HG03378 (cell line): ENCODE data around the gene GALNTL6.
"Not testable (repeated sequence)": the region's sequence is repeated elsewhere in the genome, so short reads cannot be mapped to it uniquely, and the experiment has no call there.

Source experiments
- ATAC-seq: cut with Tn5 transposase; IDR thresholded peaks from one replicate; pipeline ENCODE4 v1.9.1; 2021; ENCODE audit warnings: mild to moderate bottlenecking, moderate library complexity; ENCODE audit not compliant: unreplicated experiment

The GALNTL6 gene

DNA sequence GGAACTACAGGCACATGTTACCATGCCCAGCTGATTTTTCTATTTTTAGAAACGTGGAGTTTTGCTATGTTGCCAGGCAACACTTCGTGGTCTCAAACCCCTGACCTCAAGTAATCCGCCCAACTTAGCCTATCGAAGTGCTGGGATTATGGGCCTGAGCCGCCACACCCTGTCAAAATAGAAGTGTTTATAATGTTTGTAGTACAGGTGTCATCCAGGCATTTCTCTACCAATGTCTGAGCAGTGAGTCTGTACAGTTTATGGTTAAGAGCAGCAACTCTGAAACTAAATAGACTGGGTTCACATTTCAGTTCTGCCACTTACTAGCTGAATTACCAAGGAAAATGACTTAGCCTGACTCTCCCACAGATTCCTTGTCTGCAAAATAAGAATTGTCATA, 895.0 kb downstream of the GALNTL6 start:
- no peak for ATAC-seq

- no peak for ATAC-seq
These were observed 896.2 kb downstream of the GALNTL6 start for GRCh38 chr4:172709376-172709775.

GRCh38 chr4:172716291-172716690, 903.1 kb downstream of the GALNTL6 start:
- no peak for ATAC-seq

- ATAC-seq, result no peak
These were observed 908.5 kb downstream of the GALNTL6 start for GRCh38 chr4:172721659-172722058.

DNA sequence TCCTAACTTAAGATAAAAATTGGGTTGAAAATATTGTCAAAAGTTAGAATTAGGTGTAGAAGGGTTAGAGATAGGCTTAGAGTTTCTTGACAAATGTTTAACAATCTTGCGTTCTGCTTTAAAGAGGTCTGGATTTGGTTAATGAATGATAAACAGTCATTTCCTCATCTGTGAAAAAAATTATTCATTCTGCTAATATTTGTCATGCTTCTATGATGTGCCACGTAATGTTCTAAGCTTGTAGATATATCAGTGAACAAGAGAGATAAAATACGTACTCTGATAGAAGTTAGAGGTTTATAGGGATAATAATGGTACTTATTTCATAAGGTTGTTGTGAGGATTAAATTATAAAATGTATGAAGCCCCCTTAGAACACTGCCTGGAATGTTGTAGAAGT, 912.4 kb downstream of the GALNTL6 start:
- ATAC-seq, result no peak

GRCh38 chr4:172726001-172726423, 912.8 kb downstream of the GALNTL6 start:
- ATAC-seq, result no peak

GRCh38 chr4:172727631-172728030, 914.4 kb downstream of the GALNTL6 start:
- no peak for ATAC-seq

DNA sequence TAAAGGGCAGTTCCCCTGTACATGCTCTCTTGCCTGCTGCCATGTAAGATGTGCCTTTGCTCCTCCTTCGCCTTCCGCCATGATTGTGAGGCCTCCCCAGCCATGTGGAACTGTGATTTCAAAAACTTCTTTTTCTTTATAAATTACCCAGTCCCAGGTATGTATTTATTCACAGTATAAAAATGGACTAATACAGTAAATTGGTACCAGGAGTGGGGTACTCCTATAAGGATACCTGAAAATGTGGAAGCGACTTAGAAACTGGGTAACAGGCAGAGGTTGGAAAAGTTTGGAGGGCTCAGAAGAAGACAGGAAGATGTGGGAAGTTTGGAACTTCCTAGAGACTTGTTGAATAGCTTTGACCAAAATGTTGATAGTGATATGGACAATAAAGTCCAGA, 920.4 kb downstream of the GALNTL6 start:
- not testable (repeated sequence) for ATAC-seq

DNA sequence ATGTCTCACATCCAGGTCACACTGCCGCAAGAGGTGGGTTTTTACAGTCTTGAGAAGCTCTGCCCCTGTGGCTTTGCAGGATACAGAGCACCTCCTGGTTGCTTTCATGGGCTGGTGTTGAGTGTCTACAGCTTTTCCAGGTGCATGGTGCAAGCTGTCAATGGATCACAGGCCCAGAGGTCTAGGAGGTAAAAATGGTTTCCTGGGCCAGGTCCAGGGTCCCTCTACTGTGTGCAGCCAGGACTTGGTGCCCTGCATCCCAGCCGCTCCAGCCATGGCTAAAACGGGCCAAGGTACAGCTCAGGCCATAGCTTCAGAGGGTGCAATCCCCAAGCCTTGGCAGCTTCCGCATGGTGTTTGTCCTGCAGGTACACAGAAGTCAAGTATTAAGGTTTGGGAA, 921.4 kb downstream of the GALNTL6 start:
- ATAC-seq, result no peak

GRCh38 chr4:172736046-172736445, 922.8 kb downstream of the GALNTL6 start:
- ATAC-seq, result no peak

- peak; percentile 98 for ATAC-seq
These were observed 927.2 kb downstream of the GALNTL6 start for GRCh38 chr4:172740434-172740833.

GRCh38 chr4:172750910-172751309, 937.7 kb downstream of the GALNTL6 start:
- peak; percentile 99 for ATAC-seq

GRCh38 chr4:172751550-172751949, 938.3 kb downstream of the GALNTL6 start:
- ATAC-seq, result no peak

- no peak for ATAC-seq
These were observed 945.6 kb downstream of the GALNTL6 start for GRCh38 chr4:172758586-172759340.

DNA sequence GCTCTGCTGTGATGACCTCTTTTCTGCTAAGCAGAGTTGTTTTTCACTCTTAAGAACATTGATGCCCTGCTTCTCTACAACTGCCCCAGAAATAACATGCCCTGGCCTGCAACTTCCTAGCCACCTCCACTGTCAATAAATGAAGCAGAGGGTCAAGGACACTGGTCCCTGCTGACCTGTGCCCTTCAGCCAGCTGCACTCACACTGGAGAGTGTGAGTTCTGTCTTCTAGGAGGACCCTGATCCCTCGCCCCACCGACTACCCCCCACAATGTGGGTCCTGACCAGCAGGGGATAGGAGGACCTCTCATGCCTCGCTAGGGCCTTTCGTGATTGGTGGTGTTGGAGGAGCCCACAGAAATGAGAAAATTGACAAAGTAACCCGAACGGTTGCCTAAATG, 947.3 kb downstream of the GALNTL6 start:
- ATAC-seq, result no peak

GRCh38 chr4:172762895-172763294, 949.7 kb downstream of the GALNTL6 start:
- ATAC-seq, result no peak

- no peak for ATAC-seq
These were observed 957.6 kb downstream of the GALNTL6 start for GRCh38 chr4:172770787-172771186.

DNA sequence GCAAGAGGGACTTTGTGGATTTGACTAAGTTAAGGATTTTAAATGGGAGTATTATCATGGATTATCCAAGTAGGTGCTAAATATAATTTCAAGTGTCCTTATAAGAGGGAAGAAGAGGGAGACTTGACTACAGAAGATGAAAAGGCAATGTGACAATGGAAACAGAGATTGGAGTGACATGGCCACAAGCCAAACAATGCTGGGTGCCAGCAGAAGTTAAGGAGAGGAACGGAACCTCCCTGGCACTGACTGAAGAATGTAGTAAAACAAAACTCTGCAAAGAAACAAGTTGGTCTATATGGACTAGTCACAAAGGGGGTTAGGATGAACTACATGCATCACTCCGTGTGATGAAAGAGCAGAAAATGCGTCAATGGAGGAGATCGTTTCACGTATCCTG, 959.6 kb downstream of the GALNTL6 start:
- no peak for ATAC-seq

DNA sequence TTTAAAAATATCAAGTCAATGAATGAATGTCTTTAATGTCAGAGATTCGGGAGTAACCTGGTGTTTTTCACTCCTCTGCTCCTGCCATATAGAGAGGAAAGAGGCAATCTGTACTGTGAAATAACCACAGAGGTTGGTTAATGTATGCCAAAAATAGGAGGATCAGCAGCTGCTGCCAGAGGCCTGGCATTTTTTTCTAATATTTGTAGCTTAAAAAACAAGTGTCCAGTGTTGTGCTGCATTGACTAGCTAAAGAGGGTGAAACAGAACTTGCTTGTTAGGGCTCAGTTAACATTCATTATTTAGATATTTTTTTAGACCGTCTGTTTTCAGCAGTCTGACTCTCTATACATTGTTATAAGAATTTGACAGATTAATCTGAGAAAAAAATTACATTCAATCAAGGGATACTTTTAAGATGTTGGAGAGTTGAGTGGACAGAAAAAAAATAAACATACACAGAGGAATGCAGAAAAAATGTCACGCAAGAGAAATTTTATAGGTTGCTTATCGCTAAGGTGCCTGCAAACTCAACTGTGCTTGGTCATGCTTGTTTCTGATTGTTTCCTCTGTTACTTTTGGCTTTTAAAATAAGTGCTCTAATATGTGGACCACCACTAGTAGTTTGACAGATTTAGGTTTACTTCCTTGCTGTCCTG, 963.1 kb downstream of the GALNTL6 start:
- ATAC-seq, result no peak

- no peak for ATAC-seq
These were observed 964.7 kb downstream of the GALNTL6 start for GRCh38 chr4:172777729-172778431.

DNA sequence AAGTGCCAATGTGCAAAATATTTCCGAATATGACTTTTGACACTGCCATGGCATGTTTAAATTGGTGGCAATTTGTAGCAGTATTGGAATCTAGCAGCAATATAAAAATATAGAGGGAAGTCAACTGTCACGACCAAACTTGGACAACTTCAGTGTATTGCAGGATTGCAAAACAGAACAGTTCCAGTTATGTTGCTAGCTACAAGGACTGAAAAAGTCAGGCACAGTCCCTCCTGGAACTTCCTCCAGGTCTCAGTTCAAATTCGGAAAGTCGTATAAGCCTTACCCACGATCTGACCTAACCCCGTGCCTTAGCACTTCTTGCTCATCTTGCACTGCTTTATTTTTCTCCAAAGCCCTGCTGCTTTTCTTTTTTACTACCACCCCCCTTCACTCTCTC, 965.4 kb downstream of the GALNTL6 start:
- no peak for ATAC-seq

DNA sequence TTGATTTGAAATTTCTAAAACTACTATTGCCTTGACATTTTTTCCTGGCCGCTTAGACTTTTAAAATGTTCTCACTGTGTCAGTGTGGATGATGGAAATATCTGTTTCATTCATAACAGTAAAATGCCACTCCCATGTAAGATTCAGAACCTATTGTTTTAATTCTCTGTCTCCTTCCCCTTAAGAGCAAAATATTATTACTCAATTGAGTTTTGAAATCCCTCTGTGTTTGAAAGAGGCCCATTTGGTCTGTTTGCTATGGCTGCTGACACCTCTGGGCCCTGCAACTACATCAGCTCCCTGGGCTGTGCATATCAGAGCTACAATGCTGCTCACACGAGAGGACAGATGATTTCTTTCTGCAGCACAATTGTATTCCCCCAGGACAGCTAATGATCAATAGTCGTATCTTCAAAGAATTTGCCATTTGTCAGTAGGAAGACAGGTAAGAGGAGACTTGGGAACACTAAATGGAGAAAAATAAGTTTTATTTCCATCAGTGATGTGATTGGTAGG, 967.4 kb downstream of the GALNTL6 start:
- no peak for ATAC-seq
